Measurements from ENCODE around the gene REG3G. TPM values are rescaled to one million over a fixed set of nuclear protein-coding genes. Genes with fewer than 3 reads are reported as not detected.

Gene REG3G
- not detected for total RNA-seq

- H3K27me3 Mint-ChIP-seq, result no peaks in the 10 kb centered on the region
- ATAC-seq (replicated peaks), result no peak
- H3K36me3 Mint-ChIP-seq (ENCODE audit: low read depth), result no peaks in the 10 kb centered on the region
- no peaks in the 10 kb centered on the region for H3K4me1 Mint-ChIP-seq
- no peak within 1 kb of the TSS for H3K4me3 Mint-ChIP-seq
- H3K27ac Mint-ChIP-seq, result no peak within 1 kb of the TSS
- peaks cover 12% of the 10 kb centered on the region for H3K9me3 Mint-ChIP-seq
Observed at GRCh38 chr2:79025421-79025820, at the start of gene REG3G. Gene REG3G, plus strand, starts transcription at chr2:79025702. Its CDS starts 392 bp downstream, at chr2:79026094.

- no peaks in the 10 kb centered on the region for H3K27me3 Mint-ChIP-seq
- no peaks in the 10 kb centered on the region for H3K36me3 Mint-ChIP-seq (ENCODE audit: low read depth)
- no peak overlapping the region for H3K4me3 Mint-ChIP-seq
- no peak overlapping the region for H3K27ac Mint-ChIP-seq
- no peaks in the 10 kb centered on the region for H3K4me1 Mint-ChIP-seq
- H3K9me3 Mint-ChIP-seq, result peaks cover 7% of the 10 kb centered on the region
- ATAC-seq (replicated peaks), result no peak
Observed at GRCh38 chr2:78977661-78978145, 47.8 kb upstream of the REG3G start.

- Mint-ChIP-seq H3K27ac (no peak overlapping the region), H3K36me3 (ENCODE audit: low read depth) (no peaks in the 10 kb centered on the region), H3K4me3 (no peak overlapping the region), H3K9me3 (peaks cover 7% of the 10 kb centered on the region), H3K27me3 (no peaks in the 10 kb centered on the region), H3K4me1 (no peaks in the 10 kb centered on the region)
- no peak for ATAC-seq (replicated peaks)
Observed at GRCh38 chr2:78978340-78978739, 47.2 kb upstream of the REG3G start.

- H3K27ac Mint-ChIP-seq, result no peak overlapping the region
- no peaks in the 10 kb centered on the region for H3K36me3 Mint-ChIP-seq (ENCODE audit: low read depth)
- ATAC-seq (replicated peaks), result no peak
- peaks cover 10% of the 10 kb centered on the region for H3K9me3 Mint-ChIP-seq
- no peaks in the 10 kb centered on the region for H3K27me3 Mint-ChIP-seq
- H3K4me1 Mint-ChIP-seq, result no peaks in the 10 kb centered on the region
- H3K4me3 Mint-ChIP-seq, result no peak overlapping the region
Observed at GRCh38 chr2:78979380-78980151, 45.9 kb upstream of the REG3G start.

GRCh38 chr2:78980152-78980465 is 45.4 kb upstream of the REG3G start:
- Mint-ChIP-seq H3K4me3 (no peak overlapping the region), H3K27ac (no peak overlapping the region), H3K4me1 (no peaks in the 10 kb centered on the region), H3K27me3 (no peaks in the 10 kb centered on the region), H3K9me3 (peaks cover 10% of the 10 kb centered on the region), H3K36me3 (ENCODE audit: low read depth) (no peaks in the 10 kb centered on the region)
- no peak for ATAC-seq (replicated peaks)

- H3K27me3 Mint-ChIP-seq, result no peaks in the 10 kb centered on the region
- H3K4me3 Mint-ChIP-seq, result no peak overlapping the region
- no peak for ATAC-seq (replicated peaks)
- no peaks in the 10 kb centered on the region for H3K4me1 Mint-ChIP-seq
- no peaks in the 10 kb centered on the region for H3K36me3 Mint-ChIP-seq (ENCODE audit: low read depth)
- H3K9me3 Mint-ChIP-seq, result peaks cover 10% of the 10 kb centered on the region
- H3K27ac Mint-ChIP-seq, result no peak overlapping the region
Observed at GRCh38 chr2:78980871-78981270, 44.6 kb upstream of the REG3G start.

- H3K9me3 Mint-ChIP-seq, result peaks cover 10% of the 10 kb centered on the region
- H3K4me3 Mint-ChIP-seq, result no peak overlapping the region
- no peaks in the 10 kb centered on the region for H3K27me3 Mint-ChIP-seq
- no peak overlapping the region for H3K27ac Mint-ChIP-seq
- no peaks in the 10 kb centered on the region for H3K4me1 Mint-ChIP-seq
- H3K36me3 Mint-ChIP-seq (ENCODE audit: low read depth), result no peaks in the 10 kb centered on the region
- no peak for ATAC-seq (replicated peaks)
Observed at GRCh38 chr2:78982638-78983330, 42.7 kb upstream of the REG3G start.

- H3K9me3 Mint-ChIP-seq, result peaks cover 10% of the 10 kb centered on the region
- H3K27me3 Mint-ChIP-seq, result no peaks in the 10 kb centered on the region
- no peak overlapping the region for H3K4me3 Mint-ChIP-seq
- no peak overlapping the region for H3K27ac Mint-ChIP-seq
- no peaks in the 10 kb centered on the region for H3K4me1 Mint-ChIP-seq
- H3K36me3 Mint-ChIP-seq (ENCODE audit: low read depth), result no peaks in the 10 kb centered on the region
- no peak for ATAC-seq (replicated peaks)
Observed at GRCh38 chr2:78984386-78984785, 41.1 kb upstream of the REG3G start.

- no peaks in the 10 kb centered on the region for H3K36me3 Mint-ChIP-seq (ENCODE audit: low read depth)
- H3K27ac Mint-ChIP-seq, result no peak overlapping the region
- H3K9me3 Mint-ChIP-seq, result peaks cover 10% of the 10 kb centered on the region
- ATAC-seq (replicated peaks), result no peak
- H3K4me3 Mint-ChIP-seq, result no peak overlapping the region
- no peaks in the 10 kb centered on the region for H3K27me3 Mint-ChIP-seq
- no peaks in the 10 kb centered on the region for H3K4me1 Mint-ChIP-seq
Observed at GRCh38 chr2:78985558-78985957, 39.9 kb upstream of the REG3G start.

- no peak overlapping the region for H3K4me3 Mint-ChIP-seq
- H3K4me1 Mint-ChIP-seq, result no peaks in the 10 kb centered on the region
- peaks cover 14% of the 10 kb centered on the region for H3K27me3 Mint-ChIP-seq
- no peak overlapping the region for H3K27ac Mint-ChIP-seq
- H3K36me3 Mint-ChIP-seq (ENCODE audit: low read depth), result no peaks in the 10 kb centered on the region
- H3K9me3 Mint-ChIP-seq, result peaks cover 4% of the 10 kb centered on the region
- no peak for ATAC-seq (replicated peaks)
Observed at GRCh38 chr2:78989051-78989450, 36.5 kb upstream of the REG3G start.

GRCh38 chr2:78992451-78992806 is 33.1 kb upstream of the REG3G start:
- H3K4me3 Mint-ChIP-seq, result no peak overlapping the region
- no peaks in the 10 kb centered on the region for H3K36me3 Mint-ChIP-seq (ENCODE audit: low read depth)
- ATAC-seq (replicated peaks), result no peak
- H3K9me3 Mint-ChIP-seq, result peaks cover 13% of the 10 kb centered on the region
- H3K27me3 Mint-ChIP-seq, result peaks cover 23% of the 10 kb centered on the region
- H3K4me1 Mint-ChIP-seq, result no peaks in the 10 kb centered on the region
- no peak overlapping the region for H3K27ac Mint-ChIP-seq

GRCh38 chr2:78992807-78993517 is 32.5 kb upstream of the REG3G start:
- Mint-ChIP-seq H3K27me3 (peaks cover 23% of the 10 kb centered on the region), H3K4me3 (no peak overlapping the region), H3K36me3 (ENCODE audit: low read depth) (no peaks in the 10 kb centered on the region), H3K27ac (no peak overlapping the region), H3K9me3 (peaks cover 13% of the 10 kb centered on the region), H3K4me1 (no peaks in the 10 kb centered on the region)
- no peak for ATAC-seq (replicated peaks)

- Mint-ChIP-seq H3K9me3 (peaks cover 13% of the 10 kb centered on the region), H3K36me3 (ENCODE audit: low read depth) (no peaks in the 10 kb centered on the region), H3K4me1 (no peaks in the 10 kb centered on the region), H3K27ac (no peak overlapping the region), H3K4me3 (no peak overlapping the region), H3K27me3 (peaks cover 23% of the 10 kb centered on the region)
- ATAC-seq (replicated peaks), result no peak
Observed at GRCh38 chr2:78993518-78994148, 31.9 kb upstream of the REG3G start.

GRCh38 chr2:78994789-78995188 is 30.7 kb upstream of the REG3G start:
- Mint-ChIP-seq H3K27me3 (peaks cover 23% of the 10 kb centered on the region), H3K27ac (no peak overlapping the region), H3K4me1 (no peaks in the 10 kb centered on the region), H3K36me3 (ENCODE audit: low read depth) (no peaks in the 10 kb centered on the region), H3K4me3 (no peak overlapping the region), H3K9me3 (peaks cover 13% of the 10 kb centered on the region)
- no peak for ATAC-seq (replicated peaks)
